GOT3 (cell line): Measurements from ENCODE around the gene SORCS3.

ENCODE experiments used
- DNase-seq: peaks from one replicate; lab custom pipeline; 2025; ENCODE audit warnings: mixed read lengths; lab: John Stamatoyannopoulos, UW

SORCS3 gene

GRCh38 chr10:105104297-105104696, 463.2 kb downstream of the SORCS3 start:
- no peak for DNase-seq

DNA sequence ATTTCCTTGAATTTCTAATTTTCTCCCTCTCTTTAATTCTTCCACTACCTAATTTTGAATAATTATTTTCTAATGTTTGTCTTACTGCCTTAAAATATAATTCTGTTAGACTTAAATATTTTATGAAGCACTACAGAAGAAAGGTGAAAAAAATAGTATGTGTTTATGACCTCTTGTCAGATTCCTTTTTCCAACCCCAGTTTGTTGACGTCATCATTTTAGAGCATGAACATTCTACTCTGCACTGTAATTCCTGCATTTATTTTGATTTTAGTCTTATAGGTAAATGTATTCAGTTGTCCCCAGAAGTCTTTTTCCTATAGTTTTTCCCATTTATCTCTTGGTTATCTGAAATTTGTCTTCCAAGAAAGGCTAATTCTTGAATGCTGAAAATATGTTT, 468.1 kb downstream of the SORCS3 start:
- no peak for DNase-seq

GRCh38 chr10:105112862-105113261, 471.8 kb downstream of the SORCS3 start:
- no peak for DNase-seq

- DNase-seq, result no peak
Observed at GRCh38 chr10:105113666-105114065, 472.6 kb downstream of the SORCS3 start.

DNA sequence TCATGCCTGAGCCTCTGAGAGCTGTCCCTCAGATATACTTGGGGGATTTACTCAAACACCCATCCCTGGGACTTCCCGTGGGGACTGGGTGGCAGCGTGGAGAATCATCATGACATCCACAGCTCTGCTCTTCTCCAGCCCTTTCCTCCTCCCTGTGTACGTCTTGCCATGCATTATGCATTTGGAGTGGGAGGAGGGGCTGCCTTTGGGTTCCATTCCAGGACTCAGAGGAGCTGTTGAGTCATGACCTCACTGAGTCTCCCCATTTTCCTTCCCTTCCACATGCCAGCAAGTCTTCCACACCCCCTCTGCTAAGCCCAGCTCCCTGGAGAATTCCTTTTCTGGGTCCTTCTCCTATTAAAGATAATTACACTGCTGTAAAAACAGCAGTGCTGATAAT, 480.7 kb downstream of the SORCS3 start:
- DNase-seq, result no peak

DNA sequence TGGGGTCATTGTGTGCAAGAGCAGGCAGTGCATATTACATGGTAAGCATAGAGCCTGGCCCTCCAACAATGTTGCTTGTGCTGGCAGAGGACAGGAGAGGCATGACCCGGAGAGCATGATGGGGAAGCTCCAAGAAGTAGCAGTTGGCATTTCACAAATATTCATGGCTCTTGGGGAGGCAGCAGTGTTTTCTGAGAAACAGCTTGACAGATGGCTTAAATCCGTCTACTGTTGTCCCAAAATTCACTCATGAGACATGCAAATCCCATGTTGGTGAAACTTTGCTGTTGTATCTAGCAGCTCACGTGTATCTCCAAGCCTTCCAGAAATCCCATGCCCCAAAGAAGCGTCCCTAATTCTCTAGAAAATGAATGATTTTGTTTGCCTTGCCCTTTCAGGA, 487.0 kb downstream of the SORCS3 start:
- DNase-seq, result no peak

DNA sequence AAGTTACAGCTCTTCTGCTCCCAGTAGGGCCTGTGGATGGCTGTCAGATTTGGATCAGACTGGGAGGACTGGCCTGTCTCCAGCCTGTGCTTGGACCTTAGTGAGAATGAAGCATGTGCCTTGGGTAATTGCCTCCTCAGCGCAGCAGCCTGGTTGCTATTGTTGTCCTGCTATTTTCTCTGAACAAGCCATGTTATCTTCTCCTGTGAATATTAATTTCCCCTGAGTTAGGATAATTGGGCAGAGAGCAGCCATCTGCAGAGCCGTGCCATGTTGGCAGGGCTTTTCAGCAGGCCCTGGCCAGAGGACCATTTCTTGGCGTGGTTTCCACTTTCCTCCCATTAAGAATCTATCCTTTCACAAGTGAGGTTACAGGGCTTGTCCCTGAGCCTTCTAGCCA, 497.3 kb downstream of the SORCS3 start:
- DNase-seq, result no peak

GRCh38 chr10:105139363-105139896, 498.3 kb downstream of the SORCS3 start:
- no peak for DNase-seq

DNA sequence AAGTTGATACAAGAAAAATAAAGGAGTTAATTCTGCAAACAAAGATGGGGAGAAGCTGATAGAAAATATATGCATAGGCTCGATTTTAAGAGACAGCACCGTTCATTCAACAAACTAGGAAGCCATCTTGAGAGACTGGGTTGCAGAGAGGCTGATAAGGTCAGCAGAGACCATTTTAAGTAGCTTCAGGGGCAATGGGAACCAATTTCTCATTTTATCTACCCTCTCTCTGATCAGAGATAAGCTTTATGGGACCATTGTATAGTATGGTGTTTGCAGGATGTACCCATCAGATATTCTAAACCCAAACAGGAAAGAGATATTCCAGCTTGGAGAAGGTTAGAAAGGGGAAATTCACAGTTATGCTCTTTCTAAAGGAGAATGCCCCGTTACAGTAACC, 499.5 kb downstream of the SORCS3 start:
- DNase-seq, result no peak

DNA sequence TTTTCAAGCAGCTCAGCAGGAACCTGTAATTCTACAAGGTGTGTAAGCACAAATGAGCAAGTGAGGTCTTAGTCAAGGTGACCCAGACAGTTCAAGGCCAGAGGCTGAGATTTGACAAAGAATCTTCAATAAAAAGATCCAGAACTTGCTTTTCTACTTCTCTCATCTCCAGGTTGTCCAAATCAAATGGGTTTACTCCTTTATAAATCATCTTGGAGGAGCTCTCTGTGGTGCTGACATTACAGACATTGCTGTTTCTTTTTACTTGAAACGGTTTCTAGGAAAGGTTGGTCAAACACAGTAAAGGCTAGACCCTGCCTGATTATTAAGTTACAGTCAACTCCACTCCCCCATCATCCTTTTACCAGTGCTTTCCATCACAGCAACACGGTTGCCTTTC, 504.6 kb downstream of the SORCS3 start:
- DNase-seq, result no peak

DNA sequence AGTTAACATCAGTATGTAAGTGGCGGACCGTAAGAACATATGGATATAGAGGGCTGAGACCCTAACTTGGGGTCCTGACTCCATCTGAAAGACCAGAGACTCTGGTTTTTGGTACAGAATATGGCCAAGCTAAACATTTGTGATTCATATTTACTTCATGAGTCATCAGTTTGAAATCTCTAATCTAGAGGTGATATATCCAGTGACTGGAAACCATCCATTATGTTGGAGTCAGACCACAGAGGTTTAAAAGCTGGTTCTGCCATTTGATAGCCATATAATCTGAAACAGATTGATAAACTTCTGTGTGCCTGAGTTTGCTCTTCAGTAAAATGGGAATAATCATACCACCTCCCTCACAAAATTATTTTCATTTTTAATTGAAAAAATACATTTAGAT, 505.3 kb downstream of the SORCS3 start:
- DNase-seq, result no peak

- DNase-seq, result no peak
Observed at GRCh38 chr10:105148456-105148855, 507.4 kb downstream of the SORCS3 start.

DNA sequence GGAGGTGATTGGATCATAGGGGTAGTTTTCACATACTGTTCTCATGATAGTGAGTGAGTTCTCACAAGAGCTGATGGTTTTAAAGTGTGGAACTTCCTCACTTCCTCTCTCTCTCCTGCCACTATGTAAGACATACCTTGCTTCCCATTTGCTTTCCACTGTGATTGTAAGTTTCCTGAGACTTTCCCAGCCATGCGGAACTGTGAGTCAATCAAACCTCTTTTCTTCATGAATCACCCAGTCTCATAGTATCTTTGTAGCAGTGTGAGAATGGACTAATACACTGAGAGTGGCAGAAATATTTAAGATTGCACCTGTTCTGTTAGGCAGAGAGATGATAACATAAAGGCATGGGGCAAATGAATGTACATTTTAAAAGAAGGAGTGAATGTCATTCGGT, 507.8 kb downstream of the SORCS3 start:
- DNase-seq, result no peak

- DNase-seq, result no peak
Observed at GRCh38 chr10:105149371-105149891, 508.3 kb downstream of the SORCS3 start.

DNA sequence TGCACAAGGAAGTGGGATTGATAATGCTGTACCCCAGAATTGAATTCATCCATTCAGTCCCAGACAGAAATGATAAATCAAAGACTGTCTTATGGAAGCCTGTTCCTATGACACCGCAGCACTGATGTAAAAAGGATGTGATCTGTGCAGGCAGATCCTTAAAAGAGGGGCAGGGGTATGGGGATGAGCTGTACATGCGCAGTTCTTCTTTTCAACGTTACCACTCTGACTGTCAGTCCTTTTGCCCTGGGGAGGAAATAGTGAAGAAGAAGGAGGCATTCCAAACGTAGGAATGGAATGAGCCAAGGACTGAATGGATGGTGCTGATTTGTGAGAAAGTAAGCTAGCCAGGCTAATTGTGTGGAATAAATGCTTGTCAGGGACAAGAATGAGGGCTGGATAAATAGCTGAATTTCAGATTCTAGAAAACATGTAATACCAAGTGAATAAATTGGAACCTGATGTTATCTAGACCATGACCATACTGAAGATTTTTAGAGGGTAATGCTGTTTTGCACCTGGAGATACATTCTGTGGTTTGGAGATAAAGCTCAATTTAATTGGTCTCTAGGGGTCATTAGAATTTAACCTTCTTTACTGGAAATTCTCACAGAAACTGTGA, 509.3 kb downstream of the SORCS3 start:
- no peak for DNase-seq

DNA sequence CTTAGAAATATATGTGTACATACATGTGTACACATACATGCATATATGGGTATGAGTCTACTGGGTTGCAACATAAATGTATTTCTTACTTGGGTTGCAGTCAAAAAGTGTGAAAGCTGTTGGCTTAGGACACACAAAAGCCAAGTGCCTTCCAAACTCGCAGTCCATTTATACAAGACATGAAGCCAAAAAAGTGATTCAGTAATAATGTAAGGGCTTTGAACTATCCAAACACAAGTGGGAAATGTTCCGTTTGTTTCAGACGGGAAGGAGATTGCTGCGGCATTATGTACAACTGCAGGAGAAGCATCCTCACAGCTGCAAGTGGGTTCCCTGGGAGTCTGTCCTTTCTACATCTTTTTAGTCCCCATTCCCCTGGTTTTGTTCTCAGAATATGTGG, 513.6 kb downstream of the SORCS3 start:
- DNase-seq, result no peak

DNA sequence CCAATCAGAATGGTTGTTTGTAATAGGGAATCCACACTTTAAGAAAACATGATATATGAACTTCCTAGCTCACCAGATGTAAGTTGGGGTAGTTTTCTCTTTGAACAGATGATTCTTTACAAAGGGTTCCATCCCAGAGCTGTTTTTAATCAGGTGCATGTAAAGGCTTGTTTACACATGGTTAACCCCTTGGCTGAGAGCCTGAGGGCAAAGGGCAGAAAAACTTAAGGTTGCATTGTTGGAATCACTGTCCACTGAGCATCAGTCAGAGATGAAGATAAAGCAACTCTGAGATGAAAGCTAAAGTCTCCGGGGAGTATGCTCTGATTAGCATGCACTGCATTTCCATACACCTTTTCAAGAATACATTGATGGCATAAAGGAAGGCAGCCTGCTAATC, 518.2 kb downstream of the SORCS3 start:
- no peak for DNase-seq

GRCh38 chr10:105161149-105161548, 520.1 kb downstream of the SORCS3 start:
- no peak for DNase-seq

- no peak for DNase-seq
Observed at GRCh38 chr10:105161767-105162166, 520.7 kb downstream of the SORCS3 start.

GRCh38 chr10:105170521-105170920, 529.4 kb downstream of the SORCS3 start:
- no peak for DNase-seq

GRCh38 chr10:105171945-105172344, 530.9 kb downstream of the SORCS3 start:
- DNase-seq, result no peak

DNA sequence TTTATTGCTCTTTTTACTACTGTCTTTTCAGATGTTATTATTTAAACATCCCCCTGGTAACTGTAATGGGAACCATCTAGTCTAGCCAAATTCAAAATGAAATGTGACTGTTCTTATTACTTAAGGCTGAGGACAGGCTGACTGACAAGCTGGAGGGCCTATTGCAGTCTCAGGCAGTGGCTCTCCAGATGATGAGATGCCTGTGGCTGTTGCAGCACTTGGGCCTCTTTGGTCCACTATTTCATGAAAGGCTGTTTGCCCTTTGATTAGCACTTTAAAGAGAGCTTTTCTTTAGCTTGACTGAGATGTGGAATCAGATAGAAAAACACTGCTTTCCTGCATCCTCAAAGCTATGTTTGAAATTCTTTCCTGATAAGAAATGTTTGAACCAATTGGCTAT, 540.5 kb downstream of the SORCS3 start:
- no peak for DNase-seq

- no peak for DNase-seq
Observed at GRCh38 chr10:105183536-105183935, 542.4 kb downstream of the SORCS3 start.

GRCh38 chr10:105185161-105185560, 544.1 kb downstream of the SORCS3 start:
- no peak for DNase-seq
